Caco-2 (cell line): ENCODE measurements around the gene DDX51. TPM values are rescaled to one million over a fixed set of nuclear protein-coding genes. Genes with fewer than 3 reads are reported as not detected.

Experiments
- BruUV-seq: library from RNA; stranded (reverse); fragments of 400-500 nt; replicated peaks from 2 replicates; lab custom pipeline; 2021; lab: Mats Ljungman, UMichigan
- CTCF ChIA-PET: fragments of 300-600 bp; sonication (Branson Sonifier 250); formaldehyde crosslinking; loops from one replicate; lab custom pipeline; 2022; ENCODE audit warnings: antibody characterized with exemption; lab: Charles Lee
- POLR2A ChIA-PET: fragments of 300-600 bp; sonication (Branson Sonifier 250); formaldehyde crosslinking; loops from one replicate; lab custom pipeline; 2022; ENCODE audit warnings: antibody characterized with exemption; lab: Charles Lee
- DNase-seq, 2 experiments: peaks; one replicate each; pipeline versions ENCODE4 v3.0.0 to v3.0.0-alpha.2; 2020 to 2022
- H3K27me3 ChIP-seq: replicated peaks from 2 replicates; pipeline ENCODE4 v1.6.0; 2011; ENCODE audit warnings: low read length; ENCODE audit not compliant: control insufficient read depth, insufficient read depth
- H3K36me3 ChIP-seq: 2 replicates; pipeline ENCODE4 v1.5.1; 2011; ENCODE audit warnings: low read length; ENCODE audit not compliant: control insufficient read depth, insufficient read depth
- H3K4me1 ChIP-seq: fragments of 250-450 bp; sonication (Bioruptor Pico); 2 replicates; pipeline ENCODE4 v1.5.1; 2020; ENCODE audit warnings: mild to moderate bottlenecking
- H3K4me3 ChIP-seq: 2 replicates; pipeline ENCODE4 v1.5.1; 2011; ENCODE audit warnings: low read depth, mild to moderate bottlenecking, control low read depth, low read length
- H3K9me3 ChIP-seq: fragments of 250-450 bp; sonication (Bioruptor Pico); 2 replicates; pipeline ENCODE4 v1.5.1; 2020; ENCODE audit warnings: mild to moderate bottlenecking, moderate library complexity
- H3K27ac Mint-ChIP-seq: one replicate; pipeline ENCODE4 v1.8.0; 2022; ENCODE audit warnings: mixed read lengths; ENCODE audit not compliant: unreplicated experiment
- H3K27me3 Mint-ChIP-seq: one replicate; pipeline ENCODE4 v1.8.0; 2022; ENCODE audit warnings: mixed read lengths; ENCODE audit not compliant: insufficient read depth, unreplicated experiment
- H3K36me3 Mint-ChIP-seq: one replicate; pipeline ENCODE4 v1.8.0; 2022; ENCODE audit warnings: mild to moderate bottlenecking, mixed read lengths; ENCODE audit not compliant: insufficient read depth, unreplicated experiment
- H3K4me1 Mint-ChIP-seq: one replicate; pipeline ENCODE4 v1.8.0; 2022; ENCODE audit warnings: low read depth, mixed read lengths; ENCODE audit not compliant: unreplicated experiment
- H3K4me3 Mint-ChIP-seq: one replicate; pipeline ENCODE4 v1.8.0; 2022; ENCODE audit warnings: mild to moderate bottlenecking, moderate library complexity, mixed read lengths; ENCODE audit not compliant: unreplicated experiment
- H3K9me3 Mint-ChIP-seq: one replicate; pipeline ENCODE4 v1.8.0; 2022; ENCODE audit warnings: mixed read lengths; ENCODE audit not compliant: unreplicated experiment
- CTCF ChIP-seq, 2 experiments: fragments of 200-600 bp in 1 of 2; IDR thresholded peaks; 1 replicate in 1 of 2; 2 replicates in 1 of 2; pipeline versions ENCODE4 v1.5.1 to v1.8.0; 2011 to 2022; ENCODE audit warnings: antibody characterized with exemption in 1 of 2, control low read depth in 1 of 2, inconsistent platforms in 1 of 2, low read depth in 1 of 2, low read length in 1 of 2, mild to moderate bottlenecking in 1 of 2, moderate library complexity in 1 of 2; ENCODE audit not compliant: insufficient read depth in 1 of 2, severe bottlenecking in 1 of 2, unreplicated experiment in 1 of 2
- intact Hi-C: fragments of 100-400 bp; cut with micrococcal nuclease; formaldehyde crosslinking; loops from one replicate; pipeline ENCODE4 v1.10.0; 2022; ENCODE audit not compliant: unreplicated experiment
- total RNA-seq: library from RNA; stranded (reverse); gene quantifications from 2 replicates; pipeline ENCODE4 v1.2.3, GENCODE V29; 2022

DDX51 gene
- total RNA-seq, 1 experiment from 2014 or later = 40.4 TPM

GRCh38 chr12:132108211-132108832 is 35.8 kb downstream of the DDX51 start:
- H3K4me3 Mint-ChIP-seq = no peak overlapping the region
- Histone ChIP-seq H3K4me3 (no peak overlapping the region), H3K9me3 (no peaks in the 10 kb centered on the region), H3K27me3 (no peaks in the 10 kb centered on the region), H3K4me1 (no peaks in the 10 kb centered on the region), H3K36me3 (no peaks in the 10 kb centered on the region; the same call in 1 of the 2 replicates)
- intact Hi-C loops = no loop called here
- CTCF ChIA-PET = no interaction called here
- POLR2A ChIA-PET = no interaction called here
- no TSS peak for BruUV-seq
- no peaks in the 10 kb centered on the region for H3K9me3 Mint-ChIP-seq
- H3K36me3 Mint-ChIP-seq = peaks cover 17% of the 10 kb centered on the region
- H3K27me3 Mint-ChIP-seq = no peaks in the 10 kb centered on the region
- DNase-seq = no peak
- no peak for TF ChIP-seq CTCF (IDR thresholded peaks at IDR 0.05; ENCODE audit: insufficient read depth in 1 of 2, low read depth in 1 of 2, low read length in 1 of 2, severe bottlenecking in 1 of 2, unreplicated experiment in 1 of 2)
- no peaks in the 10 kb centered on the region for H3K4me1 Mint-ChIP-seq
- H3K27ac Mint-ChIP-seq = no peak overlapping the region

DNA sequence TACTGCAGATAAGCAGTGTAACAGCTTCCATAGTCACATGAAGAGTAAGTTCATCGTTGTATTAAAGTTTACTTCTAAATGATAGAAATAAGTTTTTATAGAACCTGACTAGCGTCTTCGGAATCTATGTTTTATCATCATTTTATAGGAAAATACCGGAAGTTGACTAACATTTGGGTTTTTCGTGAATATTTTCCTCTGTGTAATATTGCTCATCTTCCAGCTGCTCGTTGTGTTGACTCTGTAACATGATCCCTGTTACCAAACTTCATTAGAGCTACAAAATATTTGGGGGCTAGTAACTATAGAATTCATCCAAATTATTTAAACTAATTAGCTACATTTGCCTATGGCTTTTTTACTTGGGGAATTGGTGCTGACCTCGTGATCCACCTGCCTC is 37.2 kb downstream of the DDX51 start:
- no peaks in the 10 kb centered on the region for H3K9me3 ChIP-seq
- intact Hi-C loops = no loop called here
- BruUV-seq = no TSS peak
- DNase-seq = no peak
- H3K36me3 ChIP-seq = no peaks in the 10 kb centered on the region; the same call in 1 of the 2 replicates
- H3K4me3 Mint-ChIP-seq = no peak overlapping the region
- no peaks in the 10 kb centered on the region for H3K27me3 ChIP-seq
- ChIA-PET POLR2A (no interaction called here), CTCF (no interaction called here)
- H3K4me3 ChIP-seq = no peak overlapping the region
- H3K36me3 Mint-ChIP-seq = peaks cover 11% of the 10 kb centered on the region
- H3K4me1 Mint-ChIP-seq = no peaks in the 10 kb centered on the region
- H3K27ac Mint-ChIP-seq = no peak overlapping the region
- no peak for TF ChIP-seq CTCF (IDR thresholded peaks at IDR 0.05; ENCODE audit: insufficient read depth in 1 of 2, low read depth in 1 of 2, low read length in 1 of 2, severe bottlenecking in 1 of 2, unreplicated experiment in 1 of 2)
- H3K27me3 Mint-ChIP-seq = no peaks in the 10 kb centered on the region
- no peaks in the 10 kb centered on the region for H3K4me1 ChIP-seq
- no peaks in the 10 kb centered on the region for H3K9me3 Mint-ChIP-seq

- Histone ChIP-seq H3K4me1 (no peaks in the 10 kb centered on the region), H3K4me3 (no peak overlapping the region), H3K27me3 (no peaks in the 10 kb centered on the region), H3K36me3 (no peaks in the 10 kb centered on the region; the same call in 1 of the 2 replicates), H3K9me3 (no peaks in the 10 kb centered on the region)
- Mint-ChIP-seq H3K9me3 (no peaks in the 10 kb centered on the region), H3K27ac (no peak overlapping the region), H3K27me3 (no peaks in the 10 kb centered on the region), H3K36me3 (peaks cover 14% of the 10 kb centered on the region), H3K4me1 (no peaks in the 10 kb centered on the region), H3K4me3 (no peak overlapping the region)
- BruUV-seq = no TSS peak
- CTCF ChIA-PET = no interaction called here
- intact Hi-C loops = no loop called here
- no peak for TF ChIP-seq CTCF (IDR thresholded peaks at IDR 0.05; ENCODE audit: insufficient read depth in 1 of 2, low read depth in 1 of 2, low read length in 1 of 2, severe bottlenecking in 1 of 2, unreplicated experiment in 1 of 2)
- DNase-seq = no peak
- POLR2A ChIA-PET = no interaction called here
Measured at GRCh38 chr12:132105467-132105866, 38.7 kb downstream of the DDX51 start.
